HepG2 (cell line): ENCODE data around the gene FEM1C. TPM values are rescaled to one million over a fixed set of nuclear protein-coding genes. Genes with fewer than 3 reads are reported as not detected.

Experiments used
- ELF1 ChIP-seq: sonication (generic); formaldehyde crosslinking; IDR thresholded peaks from 2 replicates; pipeline ENCODE4 v1.4.0; 2020; ENCODE audit warnings: missing genetic modification reagents
- FOXM1 ChIP-seq: sonication (generic); formaldehyde crosslinking; IDR thresholded peaks from 2 replicates; pipeline ENCODE4 v1.5.0; 2020; ENCODE audit warnings: missing genetic modification reagents
- HOXA3 ChIP-seq: sonication (generic); formaldehyde crosslinking; IDR thresholded peaks from 2 replicates; pipeline ENCODE4 v1.5.0; 2020; ENCODE audit warnings: missing genetic modification reagents
- NR2F1 ChIP-seq, 2 experiments: fragments of 450-650 bp in 1 of 2; formaldehyde crosslinking in 1 of 2; IDR thresholded peaks; 2 replicates each; pipeline versions ENCODE4 v1.5.0 to v1.6.1; 2016 to 2020; ENCODE audit warnings: mild to moderate bottlenecking in 1 of 2, missing compliant biosample characterization in 1 of 2, missing genetic modification reagents in 1 of 2, moderate library complexity in 1 of 2
- RCOR2 ChIP-seq: IDR thresholded peaks from 2 replicates; pipeline ENCODE4 v1.6.1; 2016; ENCODE audit warnings: missing biosample characterization, missing genetic modification reagents
- REXO4 ChIP-seq: sonication (generic); formaldehyde crosslinking; IDR thresholded peaks from 2 replicates; pipeline ENCODE4 v1.8.0; 2022; ENCODE audit warnings: missing genetic modification reagents, mild to moderate bottlenecking, borderline replicate concordance
- SMARCE1 ChIP-seq: fragments of 450-650 bp; IDR thresholded peaks from 2 replicates; pipeline ENCODE4 v1.6.1; 2017; ENCODE audit warnings: borderline replicate concordance
- SNAI1 ChIP-seq: sonication (generic); formaldehyde crosslinking; IDR thresholded peaks from 2 replicates; pipeline ENCODE4 v1.5.0; 2020; ENCODE audit warnings: mild to moderate bottlenecking, missing genetic modification reagents, borderline replicate concordance
- SYNCRIP ChIP-seq: fragments of 200-400 bp; formaldehyde crosslinking; IDR thresholded peaks from 2 replicates; pipeline ENCODE4 v1.6.1; 2018; ENCODE audit warnings: mild to moderate bottlenecking, low read depth, low read length; ENCODE audit not compliant: insufficient read depth
- YEATS2 ChIP-seq: sonication (generic); formaldehyde crosslinking; IDR thresholded peaks from 2 replicates; pipeline ENCODE4 v1.4.0; 2020; ENCODE audit warnings: missing genetic modification reagents, borderline replicate concordance
- ZBTB3 ChIP-seq: sonication (generic); formaldehyde crosslinking; IDR thresholded peaks from 2 replicates; pipeline ENCODE4 v1.4.0; 2020; ENCODE audit warnings: low read depth, mild to moderate bottlenecking, moderate library complexity, missing genetic modification reagents, borderline replicate concordance
- ZBTB8A ChIP-seq: sonication (generic); formaldehyde crosslinking; IDR thresholded peaks from 2 replicates; pipeline ENCODE4 v1.4.0; 2020; ENCODE audit warnings: mild to moderate bottlenecking, low read depth, missing genetic modification reagents, borderline replicate concordance
- ZIK1 ChIP-seq: sonication (generic); formaldehyde crosslinking; IDR thresholded peaks from 2 replicates; pipeline ENCODE4 v1.5.0; 2020; ENCODE audit warnings: mild to moderate bottlenecking, low read depth, missing genetic modification reagents, borderline replicate concordance
- ZNF263 ChIP-seq: sonication (generic); formaldehyde crosslinking; IDR thresholded peaks from 2 replicates; pipeline ENCODE4 v1.4.0; 2020; ENCODE audit warnings: missing genetic modification reagents
- ZNF3 ChIP-seq: IDR thresholded peaks from 2 replicates; pipeline ENCODE4 v1.7.0; 2017; ENCODE audit warnings: inconsistent platforms
- ZNF432 ChIP-seq: sonication (generic); formaldehyde crosslinking; IDR thresholded peaks from 2 replicates; pipeline ENCODE4 v1.5.0; 2020; ENCODE audit warnings: missing genetic modification reagents, mild to moderate bottlenecking, borderline replicate concordance
- ZNF446 ChIP-seq: sonication (generic); formaldehyde crosslinking; IDR thresholded peaks from 2 replicates; pipeline ENCODE4 v1.5.0; 2020; ENCODE audit warnings: mild to moderate bottlenecking, missing genetic modification reagents
- ZNF549 ChIP-seq: sonication (generic); formaldehyde crosslinking; IDR thresholded peaks from 2 replicates; pipeline ENCODE4 v1.5.0; 2020; ENCODE audit warnings: missing genetic modification reagents
- ZNF614 ChIP-seq: IDR thresholded peaks from 2 replicates; pipeline ENCODE4 v1.6.1; 2018; ENCODE audit warnings: missing biosample characterization, missing genetic modification reagents, inconsistent platforms, borderline replicate concordance
- ZNF878 ChIP-seq: sonication (generic); formaldehyde crosslinking; IDR thresholded peaks from 2 replicates; pipeline ENCODE4 v1.8.1; 2023; ENCODE audit warnings: mild to moderate bottlenecking, missing genetic modification reagents, moderate library complexity
- ZSCAN29 ChIP-seq: sonication (generic); formaldehyde crosslinking; conservative IDR thresholded peaks from 2 replicates; pipeline ENCODE4 v1.4.0; 2020; ENCODE audit warnings: mild to moderate bottlenecking, missing genetic modification reagents
- polyA plus RNA-seq, 8 experiments: library from polyadenylated mRNA; depleted of rRNA in 3 of 8; stranded (reverse) in 7 of 8; unstranded in 1 of 8; fragments of >200 nt; fragmentation: Illumina TruSeq in 4 of 8; extraction: Trizol in 4 of 8; gene quantifications; 2 replicates each; pipeline versions ENCODE4 v1.2.1 to v1.2.3, GENCODE V29; 2011 to 2016; ENCODE audit warnings: low read depth in 4 of 8, missing spikeins in 1 of 8, mixed read lengths in 1 of 8; ENCODE audit not compliant: insufficient read depth in 1 of 8
- total RNA-seq, 5 experiments: library from RNA; depleted of rRNA; stranded (reverse); fragments of >200 nt; fragmentation: Illumina TruSeq; extraction: Trizol; gene quantifications; 2 replicates each; pipeline ENCODE4 v1.2.3, GENCODE V29; 2016; ENCODE audit warnings: low read depth in 1 of 5
- TF ChIP-seq, protein P1 (sequence below): IDR thresholded peaks from 2 replicates; pipeline ENCODE4 v1.6.1; 2018; ENCODE audit warnings: missing genetic modification reagents, mild to moderate bottlenecking, missing compliant biosample characterization
- TF ChIP-seq, protein P2 (sequence below): sonication (generic); formaldehyde crosslinking; IDR thresholded peaks from 2 replicates; pipeline ENCODE4 v1.4.0; 2020; ENCODE audit warnings: missing genetic modification reagents, borderline replicate concordance
- TF ChIP-seq, protein P3 (sequence below): sonication (generic); formaldehyde crosslinking; conservative IDR thresholded peaks from 2 replicates; pipeline ENCODE4 v1.4.0; 2020; ENCODE audit warnings: mild to moderate bottlenecking, missing genetic modification reagents, moderate library complexity

Gene FEM1C
- total and polyA plus RNA-seq, 2 of the 13 experiments (the other 11 are each of a cell fraction or from before 2014, with no cell fraction given), result 5.5 to 8.3 TPM

DNA sequence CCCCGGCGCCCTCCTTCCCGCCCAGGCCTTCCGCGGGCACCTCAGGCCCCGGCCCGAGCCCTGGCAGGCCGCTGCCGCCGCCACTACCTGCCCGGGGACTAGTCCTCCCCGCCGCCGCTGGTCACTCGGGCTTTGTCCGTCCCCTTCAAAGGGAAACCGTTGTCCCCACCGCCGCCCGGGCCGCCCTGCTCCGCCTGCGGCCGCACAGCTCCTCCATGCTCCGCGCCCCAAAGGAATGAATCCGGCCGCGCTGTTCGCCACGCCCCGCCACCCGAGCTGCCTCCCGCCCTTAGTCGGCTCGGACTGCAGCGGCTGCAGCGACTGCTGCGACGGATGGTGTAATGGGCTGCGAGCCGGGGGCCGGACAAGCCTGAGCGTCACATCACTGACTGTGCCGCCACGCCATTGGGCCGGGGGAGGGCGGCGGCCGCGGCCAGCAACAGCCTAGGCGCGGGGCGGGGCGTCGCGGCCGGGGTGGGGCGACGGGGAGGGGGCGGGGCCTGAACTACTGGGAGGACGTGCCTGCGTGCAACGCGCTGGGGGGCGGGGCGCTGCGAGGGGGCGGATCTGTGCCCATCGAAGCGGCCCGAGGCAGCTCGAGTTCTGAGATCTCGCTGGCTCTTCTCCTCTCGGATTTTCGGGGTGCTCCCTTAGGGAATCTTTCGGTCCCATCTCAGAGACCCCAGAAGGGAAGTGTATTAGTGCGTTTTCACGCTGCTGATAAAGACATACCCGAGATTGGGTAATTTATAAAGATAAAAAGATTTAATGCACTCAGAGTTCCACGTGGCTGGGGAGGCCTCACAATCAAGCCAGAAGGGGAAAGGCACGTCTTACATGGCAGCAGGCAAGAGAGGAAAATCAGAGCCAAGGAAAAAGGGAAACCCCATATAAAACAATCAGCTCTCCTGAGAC is at the start of gene FEM1C (continued):
- TF ChIP-seq HOXA3 (CRISPR knock-in tag) (peak; percentile 81), SNAI1 (CRISPR knock-in tag) (no peak), SYNCRIP (no peak), RCOR2 (CRISPR knock-in tag) (0 out of 2 replicates have a peak, but pooled peaks have one; percentile 43), ZBTB3 (CRISPR knock-in tag) (peak; percentile 44; the same call in 1 of the 2 replicates), ELF1 (CRISPR knock-in tag) (peak; percentile 42; the same call in 1 of the 2 replicates), ZNF263 (CRISPR knock-in tag) (peak; percentile 84), NR2F1 (CRISPR knock-in tag; IDR thresholded peaks at IDR 0.05) (no peak), REXO4 (CRISPR knock-in tag) (no peak), ZNF878 (CRISPR knock-in tag) (0 out of 2 replicates have a peak, but pooled peaks have one; percentile 42), SMARCE1 (no peak), ZNF446 (CRISPR knock-in tag) (peak; percentile 5; the same call in 1 of the 2 replicates), ZNF3 (CRISPR knock-in tag) (no peak), ZNF549 (CRISPR knock-in tag) (no peak), ZNF614 (CRISPR knock-in tag) (peak; percentile 80; the same call in 1 of the 2 replicates), ZIK1 (peak; percentile 42; the same call in 1 of the 2 replicates), ZSCAN29 (CRISPR knock-in tag) (no peak), ZBTB8A (CRISPR knock-in tag) (no peak), FOXM1 (no peak), ZNF432 (CRISPR knock-in tag) (no peak), YEATS2 (CRISPR knock-in tag) (peak; percentile 65; the same call in 1 of the 2 replicates)
- TF ChIP-seq, protein P1, sequence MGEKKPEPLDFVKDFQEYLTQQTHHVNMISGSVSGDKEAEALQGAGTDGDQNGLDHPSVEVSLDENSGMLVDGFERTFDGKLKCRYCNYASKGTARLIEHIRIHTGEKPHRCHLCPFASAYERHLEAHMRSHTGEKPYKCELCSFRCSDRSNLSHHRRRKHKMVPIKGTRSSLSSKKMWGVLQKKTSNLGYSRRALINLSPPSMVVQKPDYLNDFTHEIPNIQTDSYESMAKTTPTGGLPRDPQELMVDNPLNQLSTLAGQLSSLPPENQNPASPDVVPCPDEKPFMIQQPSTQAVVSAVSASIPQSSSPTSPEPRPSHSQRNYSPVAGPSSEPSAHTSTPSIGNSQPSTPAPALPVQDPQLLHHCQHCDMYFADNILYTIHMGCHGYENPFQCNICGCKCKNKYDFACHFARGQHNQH (CRISPR knock-in tag), result peak; percentile 90
- TF ChIP-seq, protein P2, sequence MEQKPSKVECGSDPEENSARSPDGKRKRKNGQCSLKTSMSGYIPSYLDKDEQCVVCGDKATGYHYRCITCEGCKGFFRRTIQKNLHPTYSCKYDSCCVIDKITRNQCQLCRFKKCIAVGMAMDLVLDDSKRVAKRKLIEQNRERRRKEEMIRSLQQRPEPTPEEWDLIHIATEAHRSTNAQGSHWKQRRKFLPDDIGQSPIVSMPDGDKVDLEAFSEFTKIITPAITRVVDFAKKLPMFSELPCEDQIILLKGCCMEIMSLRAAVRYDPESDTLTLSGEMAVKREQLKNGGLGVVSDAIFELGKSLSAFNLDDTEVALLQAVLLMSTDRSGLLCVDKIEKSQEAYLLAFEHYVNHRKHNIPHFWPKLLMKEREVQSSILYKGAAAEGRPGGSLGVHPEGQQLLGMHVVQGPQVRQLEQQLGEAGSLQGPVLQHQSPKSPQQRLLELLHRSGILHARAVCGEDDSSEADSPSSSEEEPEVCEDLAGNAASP (CRISPR knock-in tag), result no peak; the same call in 1 of the 2 replicates
- TF ChIP-seq, protein P3, sequence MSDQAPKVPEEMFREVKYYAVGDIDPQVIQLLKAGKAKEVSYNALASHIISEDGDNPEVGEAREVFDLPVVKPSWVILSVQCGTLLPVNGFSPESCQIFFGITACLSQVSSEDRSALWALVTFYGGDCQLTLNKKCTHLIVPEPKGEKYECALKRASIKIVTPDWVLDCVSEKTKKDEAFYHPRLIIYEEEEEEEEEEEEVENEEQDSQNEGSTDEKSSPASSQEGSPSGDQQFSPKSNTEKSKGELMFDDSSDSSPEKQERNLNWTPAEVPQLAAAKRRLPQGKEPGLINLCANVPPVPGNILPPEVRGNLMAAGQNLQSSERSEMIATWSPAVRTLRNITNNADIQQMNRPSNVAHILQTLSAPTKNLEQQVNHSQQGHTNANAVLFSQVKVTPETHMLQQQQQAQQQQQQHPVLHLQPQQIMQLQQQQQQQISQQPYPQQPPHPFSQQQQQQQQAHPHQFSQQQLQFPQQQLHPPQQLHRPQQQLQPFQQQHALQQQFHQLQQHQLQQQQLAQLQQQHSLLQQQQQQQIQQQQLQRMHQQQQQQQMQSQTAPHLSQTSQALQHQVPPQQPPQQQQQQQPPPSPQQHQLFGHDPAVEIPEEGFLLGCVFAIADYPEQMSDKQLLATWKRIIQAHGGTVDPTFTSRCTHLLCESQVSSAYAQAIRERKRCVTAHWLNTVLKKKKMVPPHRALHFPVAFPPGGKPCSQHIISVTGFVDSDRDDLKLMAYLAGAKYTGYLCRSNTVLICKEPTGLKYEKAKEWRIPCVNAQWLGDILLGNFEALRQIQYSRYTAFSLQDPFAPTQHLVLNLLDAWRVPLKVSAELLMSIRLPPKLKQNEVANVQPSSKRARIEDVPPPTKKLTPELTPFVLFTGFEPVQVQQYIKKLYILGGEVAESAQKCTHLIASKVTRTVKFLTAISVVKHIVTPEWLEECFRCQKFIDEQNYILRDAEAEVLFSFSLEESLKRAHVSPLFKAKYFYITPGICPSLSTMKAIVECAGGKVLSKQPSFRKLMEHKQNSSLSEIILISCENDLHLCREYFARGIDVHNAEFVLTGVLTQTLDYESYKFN (CRISPR knock-in tag), result peak; percentile 47; the same call in 1 of the 2 replicates
